Measurements from ENCODE around the gene SCN1B.

GRCh38 chr19:35045667-35046300 is 15.5 kb downstream of the SCN1B start:
- TF ChIP-seq CTCF (IDR thresholded peaks at IDR 0.05) (peak in 1 of 3 experiments; percentile 23), POLR2AphosphoS5 (IDR thresholded peaks at IDR 0.05) (peak in 1 of 2 donors; percentile 11), EP300 (IDR thresholded peaks at IDR 0.05) (no peak), POLR2A (IDR thresholded peaks at IDR 0.05; ENCODE audit: low read depth) (no peak)
